Measurements from ENCODE around the gene PTPN13. TPM values are rescaled to one million over a fixed set of nuclear protein-coding genes. Genes with fewer than 3 reads are reported as not detected.

PTPN13 gene
- total and polyA plus RNA-seq, 2 experiments from 2014 or later = 13.0 to 43.2 TPM

GRCh38 chr4:86613734-86614133, 19.6 kb downstream of the PTPN13 start:
- Histone ChIP-seq H3K9ac (no peak overlapping the region), H3K36me3 (ENCODE audit: low read depth) (no peaks in the 10 kb centered on the region), H3K9me3 (ENCODE audit: low read depth) (no peaks in the 10 kb centered on the region), H3K4me3 (no peak overlapping the region), H3K27ac (no peak overlapping the region), H3F3A (ENCODE audit: insufficient read depth) (no peaks in the 10 kb centered on the region), H4K20me1 (ENCODE audit: insufficient read depth) (peaks cover 10% of the 10 kb centered on the region; the same call in 1 of the 2 replicates), H3K4me2 (ENCODE audit: unreplicated experiment) (no peak overlapping the region), H3K79me2 (ENCODE audit: insufficient read depth) (peaks cover 83% of the 10 kb centered on the region), H2AFZ (no peak overlapping the region), H3K4me1 (ENCODE audit: insufficient read depth) (no peaks in the 10 kb centered on the region), H3K9me2 (ENCODE audit: insufficient read depth) (no peaks in the 10 kb centered on the region), H3K27me3 (replicated peaks; ENCODE audit: insufficient read depth) (no peaks in the 10 kb centered on the region)
- WGBS, 2 experiments (ENCODE audit: low coverage in 1 of 2, low lambda C conversion rate in 2 of 2, missing lambda C conversion rate in 2 of 2) = 96 to 100% methylated on average over 2 of the region's 2 CpGs
- in situ Hi-C loops (cut with MboI) = no loop called here
- DNase-seq = no peak
- TF ChIP-seq EZH2phosphoT487 (IDR thresholded peaks at IDR 0.05; ENCODE audit: insufficient read depth, low read depth) = no peak
- no peak for TF ChIP-seq EZH2 (IDR thresholded peaks at IDR 0.05; ENCODE audit: insufficient read depth, poor library complexity, severe bottlenecking)

- Histone ChIP-seq H2AFZ (no peak overlapping the region), H3K27me3 (replicated peaks; ENCODE audit: insufficient read depth) (no peaks in the 10 kb centered on the region), H3F3A (ENCODE audit: insufficient read depth) (no peaks in the 10 kb centered on the region), H3K27ac (no peak overlapping the region), H3K9me3 (ENCODE audit: low read depth) (no peaks in the 10 kb centered on the region), H3K4me3 (no peak overlapping the region), H3K36me3 (ENCODE audit: low read depth) (no peaks in the 10 kb centered on the region), H4K20me1 (ENCODE audit: insufficient read depth) (peaks cover 14% of the 10 kb centered on the region; the same call in 1 of the 2 replicates), H3K4me1 (ENCODE audit: insufficient read depth) (no peaks in the 10 kb centered on the region), H3K79me2 (ENCODE audit: insufficient read depth) (peaks cover 89% of the 10 kb centered on the region), H3K9me2 (ENCODE audit: insufficient read depth) (no peaks in the 10 kb centered on the region), H3K4me2 (ENCODE audit: unreplicated experiment) (no peak overlapping the region), H3K9ac (no peak overlapping the region)
- TF ChIP-seq EZH2 (IDR thresholded peaks at IDR 0.05; ENCODE audit: insufficient read depth, poor library complexity, severe bottlenecking) = no peak
- no peak for TF ChIP-seq EZH2phosphoT487 (IDR thresholded peaks at IDR 0.05; ENCODE audit: insufficient read depth, low read depth)
- no peak for DNase-seq
- in situ Hi-C loops (cut with MboI) = no loop called here
- 98 to 100% methylated on average over 3 of the region's 3 CpGs for WGBS, 2 experiments (ENCODE audit: low coverage in 1 of 2, low lambda C conversion rate in 2 of 2, missing lambda C conversion rate in 2 of 2)
Measured at GRCh38 chr4:86614865-86615264, 20.8 kb downstream of the PTPN13 start.

GRCh38 chr4:86615501-86615900, 21.4 kb downstream of the PTPN13 start:
- no peak overlapping the region for H3K4me3 ChIP-seq
- H3K36me3 ChIP-seq (ENCODE audit: low read depth) = no peaks in the 10 kb centered on the region
- no peaks in the 10 kb centered on the region for H3K4me1 ChIP-seq (ENCODE audit: insufficient read depth)
- H3K9me3 ChIP-seq (ENCODE audit: low read depth) = no peaks in the 10 kb centered on the region
- no peak overlapping the region for H3K9ac ChIP-seq
- H4K20me1 ChIP-seq (ENCODE audit: insufficient read depth) = peaks cover 11% of the 10 kb centered on the region; the same call in 1 of the 2 replicates
- WGBS, 2 experiments (ENCODE audit: low coverage in 1 of 2, low lambda C conversion rate in 2 of 2, missing lambda C conversion rate in 2 of 2) = 50 to 70% methylated on average over 1 of the region's 1 CpG
- no peak for TF ChIP-seq EZH2phosphoT487 (IDR thresholded peaks at IDR 0.05; ENCODE audit: insufficient read depth, low read depth)
- TF ChIP-seq EZH2 (IDR thresholded peaks at IDR 0.05; ENCODE audit: insufficient read depth, poor library complexity, severe bottlenecking) = no peak
- no peak for DNase-seq
- no peak overlapping the region for H2AFZ ChIP-seq
- no peak overlapping the region for H3K27ac ChIP-seq
- H3K79me2 ChIP-seq (ENCODE audit: insufficient read depth) = peaks cover 89% of the 10 kb centered on the region
- H3K9me2 ChIP-seq (ENCODE audit: insufficient read depth) = no peaks in the 10 kb centered on the region
- in situ Hi-C loops (cut with MboI) = no loop called here
- no peak overlapping the region for H3K4me2 ChIP-seq (ENCODE audit: unreplicated experiment)
- no peaks in the 10 kb centered on the region for H3F3A ChIP-seq (ENCODE audit: insufficient read depth)
- no peaks in the 10 kb centered on the region for H3K27me3 ChIP-seq (replicated peaks; ENCODE audit: insufficient read depth)

- H2AFZ ChIP-seq = no peak overlapping the region
- H3F3A ChIP-seq (ENCODE audit: insufficient read depth) = no peaks in the 10 kb centered on the region
- in situ Hi-C loops (cut with MboI) = no loop called here
- no peak overlapping the region for H3K9ac ChIP-seq
- no peaks in the 10 kb centered on the region for H3K9me3 ChIP-seq (ENCODE audit: low read depth)
- H3K4me2 ChIP-seq (ENCODE audit: unreplicated experiment) = no peak overlapping the region
- H3K4me1 ChIP-seq (ENCODE audit: insufficient read depth) = no peaks in the 10 kb centered on the region
- H3K36me3 ChIP-seq (ENCODE audit: low read depth) = no peaks in the 10 kb centered on the region
- H3K27ac ChIP-seq = no peak overlapping the region
- no peak for TF ChIP-seq EZH2phosphoT487 (IDR thresholded peaks at IDR 0.05; ENCODE audit: insufficient read depth, low read depth)
- TF ChIP-seq EZH2 (IDR thresholded peaks at IDR 0.05; ENCODE audit: insufficient read depth, poor library complexity, severe bottlenecking) = no peak
- H3K4me3 ChIP-seq = no peak overlapping the region
- H3K79me2 ChIP-seq (ENCODE audit: insufficient read depth) = peaks cover 89% of the 10 kb centered on the region
- peaks cover 3% of the 10 kb centered on the region; the same call in 1 of the 2 replicates for H4K20me1 ChIP-seq (ENCODE audit: insufficient read depth)
- no peaks in the 10 kb centered on the region for H3K27me3 ChIP-seq (replicated peaks; ENCODE audit: insufficient read depth)
- no peaks in the 10 kb centered on the region for H3K9me2 ChIP-seq (ENCODE audit: insufficient read depth)
- DNase-seq = no peak
Measured at GRCh38 chr4:86619656-86620055, 25.5 kb downstream of the PTPN13 start.

- DNase-seq = no peak
- no peak for TF ChIP-seq EZH2phosphoT487 (IDR thresholded peaks at IDR 0.05; ENCODE audit: insufficient read depth, low read depth)
- no peak for TF ChIP-seq EZH2 (IDR thresholded peaks at IDR 0.05; ENCODE audit: insufficient read depth, poor library complexity, severe bottlenecking)
- H4K20me1 ChIP-seq (ENCODE audit: insufficient read depth) = peaks cover 15% of the 10 kb centered on the region; the same call in 1 of the 2 replicates
- no peaks in the 10 kb centered on the region for H3K4me1 ChIP-seq (ENCODE audit: insufficient read depth)
- no peak overlapping the region for H2AFZ ChIP-seq
- H3K27me3 ChIP-seq (replicated peaks; ENCODE audit: insufficient read depth) = no peaks in the 10 kb centered on the region
- no peaks in the 10 kb centered on the region for H3K36me3 ChIP-seq (ENCODE audit: low read depth)
- WGBS, 2 experiments (ENCODE audit: low coverage in 1 of 2, low lambda C conversion rate in 2 of 2, missing lambda C conversion rate in 2 of 2) = 58 to 67% methylated on average over 1 of the region's 1 CpG
- H3K9me2 ChIP-seq (ENCODE audit: insufficient read depth) = no peaks in the 10 kb centered on the region
- H3K27ac ChIP-seq = no peak overlapping the region
- no peaks in the 10 kb centered on the region for H3K9me3 ChIP-seq (ENCODE audit: low read depth)
- no peaks in the 10 kb centered on the region for H3F3A ChIP-seq (ENCODE audit: insufficient read depth)
- no peak overlapping the region for H3K4me3 ChIP-seq
- peaks cover 89% of the 10 kb centered on the region for H3K79me2 ChIP-seq (ENCODE audit: insufficient read depth)
- H3K9ac ChIP-seq = no peak overlapping the region
- in situ Hi-C loops (cut with MboI) = no loop called here
- H3K4me2 ChIP-seq (ENCODE audit: unreplicated experiment) = no peak overlapping the region
Measured at GRCh38 chr4:86621435-86621834, 27.3 kb downstream of the PTPN13 start.

All from GM23248 (cell line).